SH-SY5Y (cell line): ENCODE results near the gene AP2A1.

Experiments
- GATA2 ChIP-seq: IDR thresholded peaks from 2 replicates; pipeline ENCODE4 v1.6.1; 2011; ENCODE audit warnings: mild to moderate bottlenecking, low read depth, low read length
- GATA3 ChIP-seq: IDR thresholded peaks from 2 replicates; pipeline ENCODE4 v1.6.1; 2011; ENCODE audit warnings: low read depth, mild to moderate bottlenecking, low read length, moderate library complexity

The AP2A1 gene

GRCh38 chr19:49766930-49767299 is at the start of gene AP2A1:
Gene AP2A1 (plus strand): TSS chr19:49767001. CDS start chr19:49767134, 133 bp downstream.
- TF ChIP-seq GATA3: no peak
- no peak for TF ChIP-seq GATA2

- no peak for TF ChIP-seq GATA2
Measured at GRCh38 chr19:49718511-49718910, 48.3 kb upstream of the AP2A1 start.

GRCh38 chr19:49718991-49719390 is 47.8 kb upstream of the AP2A1 start:
- TF ChIP-seq GATA2: no peak
- TF ChIP-seq GATA3: no peak

- TF ChIP-seq GATA3 (no peak), GATA2 (no peak)
Measured at GRCh38 chr19:49727217-49728030, 39.4 kb upstream of the AP2A1 start.

GRCh38 chr19:49730166-49730565 is 36.6 kb upstream of the AP2A1 start:
- TF ChIP-seq GATA2 (no peak), GATA3 (no peak)

GRCh38 chr19:49738268-49738667 is 28.5 kb upstream of the AP2A1 start:
- TF ChIP-seq GATA3 (no peak), GATA2 (no peak)

- TF ChIP-seq GATA3: no peak
- no peak for TF ChIP-seq GATA2
Measured at GRCh38 chr19:49739098-49739497, 27.7 kb upstream of the AP2A1 start.

- TF ChIP-seq GATA2 (no peak), GATA3 (no peak)
Measured at GRCh38 chr19:49739933-49740332, 26.9 kb upstream of the AP2A1 start.

GRCh38 chr19:49741210-49741844 is 25.5 kb upstream of the AP2A1 start:
- TF ChIP-seq GATA3: no peak
- no peak for TF ChIP-seq GATA2

GRCh38 chr19:49744946-49745381 is 21.8 kb upstream of the AP2A1 start:
- TF ChIP-seq GATA2 (no peak), GATA3 (no peak)

GRCh38 chr19:49746206-49746958 is 20.4 kb upstream of the AP2A1 start:
- TF ChIP-seq GATA3: no peak
- no peak for TF ChIP-seq GATA2

GRCh38 chr19:49749055-49749716 is 17.6 kb upstream of the AP2A1 start:
- TF ChIP-seq GATA3 (no peak), GATA2 (no peak)

GRCh38 chr19:49749771-49750170 is 17.0 kb upstream of the AP2A1 start:
- TF ChIP-seq GATA3 (no peak), GATA2 (no peak)

- TF ChIP-seq GATA2 (no peak), GATA3 (no peak)
Measured at GRCh38 chr19:49752701-49753100, 14.1 kb upstream of the AP2A1 start.

GRCh38 chr19:49755956-49756355 is 10.8 kb upstream of the AP2A1 start:
- TF ChIP-seq GATA3 (no peak), GATA2 (no peak)
